D721Med (cell line): ENCODE measurements around the gene KRTCAP2.

Experiments
- DNase-seq: peaks from one replicate; pipeline ENCODE4 v3.0.0; 2011; ENCODE audit warnings: low spot score; ENCODE audit not compliant: insufficient read length
- FAIRE-seq: peaks from 2 replicates; lab custom pipeline; 2011; peaks lifted over from hg19 to GRCh38; lab: Jason Lieb, UNC
- CTCF ChIP-seq: IDR thresholded peaks from 2 replicates; pipeline ENCODE4 v1.5.1; 2012; ENCODE audit warnings: mild to moderate bottlenecking, control low read depth; ENCODE audit not compliant: insufficient read depth; ENCODE audit errors: missing control alignments

KRTCAP2 gene

DNA sequence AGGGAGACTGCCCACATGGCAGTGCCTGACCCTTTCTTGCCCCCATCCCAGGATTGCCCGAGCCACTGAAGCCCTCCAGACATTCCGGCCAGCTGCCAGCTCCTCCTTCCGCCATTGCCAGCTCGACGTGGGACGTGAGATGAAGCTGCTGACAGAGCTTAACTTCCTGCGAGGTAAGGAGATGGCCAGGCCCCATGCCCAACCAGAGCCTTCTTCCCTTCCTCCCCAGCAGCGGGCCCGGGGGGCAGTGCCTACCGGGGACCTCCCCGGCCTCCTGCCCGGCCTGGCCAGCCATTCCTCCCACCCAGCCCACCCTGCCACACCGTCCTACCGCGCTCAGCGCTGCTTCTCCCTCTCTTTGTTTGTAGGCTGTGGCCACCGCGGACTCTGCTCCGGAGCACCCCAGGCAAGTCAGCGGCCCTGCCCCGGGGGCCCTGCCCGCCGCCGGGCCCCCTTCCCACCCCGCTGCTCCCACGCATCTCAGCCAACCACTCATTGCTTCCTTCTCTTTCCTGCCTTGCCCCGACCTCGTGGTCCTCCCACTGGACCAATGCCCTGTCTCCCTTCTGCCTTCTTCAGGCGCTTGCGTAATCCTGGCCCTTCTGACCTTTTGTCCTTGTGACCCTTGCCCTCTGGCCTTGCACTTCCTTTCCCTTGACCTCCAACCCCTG, 5.5 kb upstream of the KRTCAP2 start:
- FAIRE-seq (no peak), DNase-seq (peak; percentile 8)
- TF ChIP-seq CTCF: no peak

- FAIRE-seq (no peak), DNase-seq (no peak)
- no peak for TF ChIP-seq CTCF
Observed at GRCh38 chr1:155177918-155178281, 4.8 kb upstream of the KRTCAP2 start.

GRCh38 chr1:155177192-155177917, 4.3 kb upstream of the KRTCAP2 start:
- peak; percentile 27 for DNase-seq
- no peak for FAIRE-seq
- no peak for TF ChIP-seq CTCF

DNA sequence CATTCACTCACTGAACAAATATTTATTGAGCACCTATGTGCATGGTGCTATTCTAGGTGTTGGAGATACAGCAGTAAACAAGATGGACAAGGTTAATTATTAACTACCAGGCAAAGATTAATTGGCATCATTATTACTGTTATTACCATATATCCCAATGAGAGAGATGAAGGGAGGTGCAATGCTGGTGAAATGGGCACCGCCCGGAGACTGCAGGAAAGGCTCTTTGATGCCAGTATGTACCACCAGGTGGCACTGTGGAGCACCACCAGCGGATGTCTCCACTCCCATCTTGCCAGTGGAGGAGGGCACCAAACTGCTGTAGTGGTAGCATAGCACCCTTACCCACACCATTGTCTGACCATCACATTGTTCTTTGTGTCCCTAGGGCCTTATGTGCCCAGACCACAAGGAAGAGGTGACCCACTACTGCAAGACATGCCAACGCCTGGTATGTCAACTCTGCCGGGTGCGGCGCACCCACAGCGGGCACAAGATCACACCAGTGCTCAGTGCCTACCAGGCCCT, 3.5 kb upstream of the KRTCAP2 start:
- DNase-seq: peak; percentile 100
- FAIRE-seq: peak; percentile 32
- peak; percentile 96 for TF ChIP-seq CTCF

GRCh38 chr1:155175927-155176371, 2.8 kb upstream of the KRTCAP2 start:
- FAIRE-seq (no peak), DNase-seq (peak; percentile 17)
- no peak for TF ChIP-seq CTCF

DNA sequence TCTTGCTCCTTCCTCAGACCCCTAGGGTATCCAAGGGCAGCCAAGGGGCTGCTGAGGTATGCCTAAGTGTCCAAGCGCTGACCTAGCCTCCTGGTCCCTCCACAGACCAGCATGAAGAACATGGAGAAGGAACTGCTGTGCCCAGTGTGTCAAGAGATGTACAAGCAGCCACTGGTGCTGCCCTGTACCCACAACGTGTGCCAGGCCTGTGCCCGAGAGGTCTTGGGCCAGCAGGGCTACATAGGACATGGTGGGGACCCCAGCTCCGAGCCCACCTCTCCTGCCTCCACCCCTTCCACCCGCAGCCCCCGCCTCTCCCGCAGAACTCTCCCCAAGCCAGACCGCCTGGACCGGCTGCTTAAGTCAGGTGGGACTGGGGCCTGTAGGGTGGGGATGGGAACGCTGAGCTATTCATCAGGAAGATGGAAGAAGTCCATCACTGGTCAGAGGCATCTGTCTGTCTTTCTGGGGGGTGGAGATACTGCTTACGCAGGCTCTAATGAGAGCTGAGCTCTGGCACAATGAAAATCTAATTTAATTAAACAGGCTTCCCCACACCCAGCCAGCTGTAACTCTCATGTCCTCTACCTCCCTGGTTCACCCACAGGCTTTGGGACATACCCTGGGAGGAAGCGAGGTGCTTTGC, 2.3 kb upstream of the KRTCAP2 start:
- no peak for TF ChIP-seq CTCF
- DNase-seq (peak; percentile 21), FAIRE-seq (no peak)
